Measurements from ENCODE around the gene TMEM72. TPM values are rescaled to one million over a fixed set of nuclear protein-coding genes. Genes with fewer than 3 reads are reported as not detected.

The TMEM72 gene
- total and polyA plus RNA-seq, 2 of the 13 experiments (the other 11 are each of a cell fraction or from before 2014, with no cell fraction given) = 0.04 TPM; not detected in 1

GRCh38 chr10:44963772-44964633, 52.9 kb downstream of the TMEM72 start (continued):
- TF ChIP-seq THAP7 (CRISPR knock-in tag; IDR thresholded peaks at IDR 0.05) = 0 out of 2 replicates have a peak, but pooled peaks have one; percentile 14
- TF ChIP-seq ZNF670 (CRISPR knock-in tag; IDR thresholded peaks at IDR 0.05; ENCODE audit: borderline replicate concordance) = 0 out of 2 replicates have a peak, but pooled peaks have one; percentile 31
- TF ChIP-seq ZNF775 (CRISPR knock-in tag; IDR thresholded peaks at IDR 0.05; ENCODE audit: borderline replicate concordance) = no peak
- no peak for TF ChIP-seq E2F2 (CRISPR knock-in tag; IDR thresholded peaks at IDR 0.05; ENCODE audit: borderline replicate concordance)
- TF ChIP-seq ZNF574 (CRISPR knock-in tag; IDR thresholded peaks at IDR 0.05) = peak; percentile 88
- TF ChIP-seq CENPT (CRISPR knock-in tag; IDR thresholded peaks at IDR 0.05; ENCODE audit: low read depth) = no peak
- peak; percentile 76; the same call in 1 of the 2 replicates for TF ChIP-seq TGIF2 (CRISPR knock-in tag; IDR thresholded peaks at IDR 0.05)
- TF ChIP-seq ZNF30 (CRISPR knock-in tag; IDR thresholded peaks at IDR 0.05) = no peak
- TF ChIP-seq CSRNP2 (CRISPR knock-in tag; conservative IDR thresholded peaks at IDR 0.05; ENCODE audit: low read depth) = no peak
- peak; percentile 80; the same call in 1 of the 2 replicates for TF ChIP-seq IRF9 (CRISPR knock-in tag; IDR thresholded peaks at IDR 0.05; ENCODE audit: borderline replicate concordance)
- TF ChIP-seq ARID3A (IDR thresholded peaks at IDR 0.05; ENCODE audit: low read depth, low read length) = no peak
- TF ChIP-seq ZBTB39 (CRISPR knock-in tag; IDR thresholded peaks at IDR 0.05) = 0 out of 2 replicates have a peak, but pooled peaks have one; percentile 42
- TF ChIP-seq NONO (IDR thresholded peaks at IDR 0.05) = no peak
- TF ChIP-seq NONO (CRISPR knock-in tag; conservative IDR thresholded peaks at IDR 0.05) = peak; percentile 76; the same call in 1 of the 2 replicates
- TF ChIP-seq MZF1 (CRISPR knock-in tag; IDR thresholded peaks at IDR 0.05; ENCODE audit: borderline replicate concordance) = no peak
